GM18499 (cell line): Measurements from ENCODE around the gene ZBTB6.

Experiments used
- ATAC-seq: cut with Tn5 transposase; IDR thresholded peaks from one replicate; pipeline ENCODE4 v1.9.1; 2021; ENCODE audit warnings: moderate number of reproducible peaks; ENCODE audit not compliant: insufficient read depth, unreplicated experiment

The ZBTB6 gene

GRCh38 chr9:122912964-122913673 is at the start of gene ZBTB6:
Gene ZBTB6 (minus strand): TSS chr9:122913323. CDS start chr9:122912072, 1,251 bp downstream.
- ATAC-seq = peak; percentile 94

GRCh38 chr9:122961139-122961538 is 48.0 kb upstream of the ZBTB6 start:
- ATAC-seq = no peak

- ATAC-seq = no peak
These were observed 42.8 kb upstream of the ZBTB6 start for GRCh38 chr9:122955961-122956360.

- ATAC-seq = no peak
These were observed 41.1 kb upstream of the ZBTB6 start for GRCh38 chr9:122954253-122954691.

- no peak for ATAC-seq
These were observed 37.9 kb upstream of the ZBTB6 start for GRCh38 chr9:122951056-122951455.

- no peak for ATAC-seq
These were observed 37.1 kb upstream of the ZBTB6 start for GRCh38 chr9:122950263-122950662.

- no peak for ATAC-seq
These were observed 36.6 kb upstream of the ZBTB6 start for GRCh38 chr9:122949696-122950095.

- ATAC-seq = no peak
These were observed 35.2 kb upstream of the ZBTB6 start for GRCh38 chr9:122948313-122948712.

GRCh38 chr9:122946461-122947005 is 33.4 kb upstream of the ZBTB6 start:
- no peak for ATAC-seq

- no peak for ATAC-seq
These were observed 32.1 kb upstream of the ZBTB6 start for GRCh38 chr9:122944960-122945888.

GRCh38 chr9:122941582-122942234 is 28.6 kb upstream of the ZBTB6 start:
- ATAC-seq = no peak

- peak; percentile 93 for ATAC-seq
These were observed 27.8 kb upstream of the ZBTB6 start, which contains the start of gene RABGAP1 for GRCh38 chr9:122940749-122941581. Gene RABGAP1 (plus strand): TSS chr9:122941020. CDS start chr9:122957060, 16,040 bp downstream.

GRCh38 chr9:122940454-122940748 is 27.3 kb upstream of the ZBTB6 start:
- no peak for ATAC-seq

- no peak for ATAC-seq
These were observed 26.5 kb upstream of the ZBTB6 start for GRCh38 chr9:122939601-122940000.

- no peak for ATAC-seq
These were observed 23.8 kb upstream of the ZBTB6 start for GRCh38 chr9:122936883-122937282.

- no peak for ATAC-seq
These were observed 23.3 kb upstream of the ZBTB6 start for GRCh38 chr9:122936464-122936863.

- peak; percentile 77 for ATAC-seq
These were observed 18.4 kb upstream of the ZBTB6 start, which contains the start of gene ZBTB26 for GRCh38 chr9:122931226-122932121. Gene ZBTB26 (minus strand): TSS chr9:122931512. CDS start chr9:122919934, 11,578 bp downstream.

GRCh38 chr9:122930541-122931225 is 17.6 kb upstream of the ZBTB6 start:
- no peak for ATAC-seq
